Loucy (cell line): ENCODE results near the gene CLEC2B.

Source experiments
- CTCF ChIP-seq: fragments of 200-600 bp; sonication (generic); conservative IDR thresholded peaks from 2 replicates; pipeline ENCODE4 v1.5.1; 2014; ENCODE audit warnings: mild to moderate bottlenecking, antibody characterized with exemption, low read length
- EZH2phosphoT487 ChIP-seq: fragments of 200-600 bp; IDR thresholded peaks from 2 replicates; pipeline ENCODE4 v1.6.1; 2018; ENCODE audit warnings: antibody characterized with exemption, mild to moderate bottlenecking, moderate library complexity, borderline replicate concordance

- TF ChIP-seq CTCF (no peak), EZH2phosphoT487 (no peak)
Measured at GRCh38 chr12:9831720-9832119, 37.4 kb downstream of the CLEC2B start.
